ENCODE measurements around the gene GSC2. TPM values are rescaled to one million over a fixed set of nuclear protein-coding genes. Genes with fewer than 3 reads are reported as not detected.
"Not testable (repeated sequence)": the region's sequence is repeated elsewhere in the genome, so short reads cannot be mapped to it uniquely, and the experiment has no call there.

The GSC2 gene
- total RNA-seq, 1 experiment from 2014 or later = 0.44 TPM

DNA sequence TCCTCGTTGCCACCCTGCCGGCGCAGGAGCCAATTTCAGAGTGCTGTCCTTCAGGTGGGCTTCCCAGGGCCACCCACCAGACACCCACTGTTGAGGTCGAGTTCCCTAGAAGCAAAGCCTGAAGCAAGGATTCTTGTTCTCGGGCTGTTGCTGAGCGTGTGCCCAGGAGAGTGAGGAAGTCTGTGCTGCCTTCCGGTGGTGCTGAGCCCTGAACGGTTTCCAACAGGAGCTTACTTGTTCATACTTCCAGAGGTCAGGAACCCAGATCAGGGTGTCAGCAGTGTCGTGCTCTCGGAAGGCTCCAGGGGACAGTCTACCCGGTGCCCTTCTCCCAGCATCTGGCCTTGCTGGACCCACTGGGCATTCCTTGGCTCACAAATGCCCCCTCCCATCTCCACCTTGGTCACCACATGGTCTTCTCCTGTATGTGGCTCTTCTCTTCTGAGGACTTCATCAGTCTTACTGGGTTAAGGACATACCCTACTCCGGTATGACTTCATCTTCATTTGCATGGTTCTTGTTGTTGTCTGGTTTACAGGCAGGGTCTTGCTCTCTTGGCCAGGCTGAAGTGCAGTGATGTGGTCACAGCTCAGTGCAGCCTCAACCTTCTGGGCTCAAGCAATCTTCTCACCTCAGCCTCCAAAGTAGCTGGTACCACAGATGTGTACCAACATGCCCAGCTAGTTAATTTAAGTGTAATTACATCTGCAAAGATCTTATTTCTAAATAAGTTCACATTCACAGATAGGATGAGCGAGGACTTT is 17.2 kb upstream of the GSC2 start:
- in situ Hi-C loops (cut with HindIII; ENCODE audit: low sequenced_read_pairs) = no loop called here
- DNase-seq (ENCODE audit: low spot score) = no peak

DNA sequence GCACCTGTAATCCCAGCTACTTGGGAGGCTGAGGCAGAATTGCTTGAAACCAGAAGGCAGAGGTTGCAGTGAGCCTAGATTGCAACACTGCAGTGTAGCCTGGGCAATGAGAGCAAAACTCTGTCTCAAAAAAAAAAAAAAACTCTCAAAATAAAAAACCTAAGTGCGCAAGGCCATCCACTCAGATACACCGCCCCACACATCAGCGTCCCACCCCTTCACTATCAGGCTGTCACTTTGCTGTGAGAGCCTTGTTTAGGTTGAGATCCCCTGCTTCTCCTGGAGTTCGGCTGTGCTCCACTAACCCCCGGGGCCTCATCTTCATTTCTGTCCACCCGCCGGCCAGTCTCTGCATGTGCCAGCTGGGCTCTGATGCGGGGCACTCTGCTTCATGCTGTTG is 16.3 kb upstream of the GSC2 start:
- no peak for DNase-seq (ENCODE audit: low spot score)
- in situ Hi-C loops (cut with HindIII; ENCODE audit: low sequenced_read_pairs) = no loop called here

DNA sequence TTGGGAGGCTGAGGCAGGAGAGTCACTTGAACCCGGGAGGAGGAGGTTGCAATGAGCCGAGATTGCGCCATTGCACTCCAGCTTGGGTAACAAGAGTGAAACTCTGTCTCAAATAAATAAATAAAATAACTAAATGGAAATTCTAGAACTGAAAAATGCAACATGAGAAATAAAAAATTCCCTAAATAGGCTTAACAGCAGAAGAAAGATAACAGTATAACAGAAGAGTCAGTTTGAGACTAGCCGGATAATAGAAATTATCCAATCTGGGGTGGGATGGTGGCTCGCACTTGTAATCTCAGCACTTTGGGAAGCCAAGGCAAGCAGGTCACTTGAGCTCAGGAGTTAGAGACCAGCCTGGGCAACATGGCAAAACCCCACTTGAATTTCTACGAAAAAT is 14.3 kb upstream of the GSC2 start:
- no peak for DNase-seq (ENCODE audit: low spot score)
- in situ Hi-C loops (cut with HindIII; ENCODE audit: low sequenced_read_pairs) = no loop called here

DNA sequence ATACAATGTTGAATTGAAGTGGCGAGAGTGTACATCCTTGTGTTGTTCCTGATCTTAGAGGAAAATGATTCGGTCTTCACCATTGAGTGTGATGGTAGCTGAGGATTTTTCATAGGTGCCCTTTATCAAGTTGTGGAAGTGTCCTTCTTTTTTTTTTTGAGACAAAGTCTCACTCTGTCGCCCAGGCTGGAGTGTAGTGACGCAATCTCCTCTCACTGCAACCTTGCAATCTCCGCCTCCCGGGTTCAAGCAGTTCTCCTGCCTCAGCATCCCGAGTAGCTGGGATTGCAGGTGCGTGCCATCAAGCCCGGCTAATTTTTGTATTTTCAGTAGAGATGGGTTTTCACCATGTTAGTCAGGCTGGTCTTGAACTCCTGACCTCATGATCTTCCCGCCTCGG is 8.6 kb upstream of the GSC2 start:
- in situ Hi-C loops (cut with HindIII; ENCODE audit: low sequenced_read_pairs); DNase-seq (ENCODE audit: low spot score): not testable (repeated sequence)

DNA sequence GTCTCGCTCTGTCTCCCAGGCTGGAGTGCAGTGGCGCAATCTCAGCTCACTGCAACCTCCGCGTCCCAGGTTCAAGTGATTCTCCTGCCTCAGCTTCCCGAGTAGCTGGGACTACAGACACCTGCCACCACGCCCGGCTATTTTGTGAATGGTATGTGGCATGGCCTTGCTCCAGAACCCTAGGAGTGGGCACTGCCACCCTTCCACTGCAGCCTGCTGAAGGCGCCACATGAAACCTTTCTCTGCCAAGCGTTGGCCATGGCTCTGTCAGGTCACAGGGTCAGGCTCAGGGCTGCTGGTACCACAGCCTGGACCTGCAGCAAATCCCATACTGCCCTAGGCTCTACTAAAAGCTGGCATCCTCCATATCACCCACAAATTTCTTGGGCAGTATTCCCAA is 6.0 kb upstream of the GSC2 start:
- DNase-seq (ENCODE audit: low spot score); in situ Hi-C loops (cut with HindIII; ENCODE audit: low sequenced_read_pairs): not testable (repeated sequence)

DNA sequence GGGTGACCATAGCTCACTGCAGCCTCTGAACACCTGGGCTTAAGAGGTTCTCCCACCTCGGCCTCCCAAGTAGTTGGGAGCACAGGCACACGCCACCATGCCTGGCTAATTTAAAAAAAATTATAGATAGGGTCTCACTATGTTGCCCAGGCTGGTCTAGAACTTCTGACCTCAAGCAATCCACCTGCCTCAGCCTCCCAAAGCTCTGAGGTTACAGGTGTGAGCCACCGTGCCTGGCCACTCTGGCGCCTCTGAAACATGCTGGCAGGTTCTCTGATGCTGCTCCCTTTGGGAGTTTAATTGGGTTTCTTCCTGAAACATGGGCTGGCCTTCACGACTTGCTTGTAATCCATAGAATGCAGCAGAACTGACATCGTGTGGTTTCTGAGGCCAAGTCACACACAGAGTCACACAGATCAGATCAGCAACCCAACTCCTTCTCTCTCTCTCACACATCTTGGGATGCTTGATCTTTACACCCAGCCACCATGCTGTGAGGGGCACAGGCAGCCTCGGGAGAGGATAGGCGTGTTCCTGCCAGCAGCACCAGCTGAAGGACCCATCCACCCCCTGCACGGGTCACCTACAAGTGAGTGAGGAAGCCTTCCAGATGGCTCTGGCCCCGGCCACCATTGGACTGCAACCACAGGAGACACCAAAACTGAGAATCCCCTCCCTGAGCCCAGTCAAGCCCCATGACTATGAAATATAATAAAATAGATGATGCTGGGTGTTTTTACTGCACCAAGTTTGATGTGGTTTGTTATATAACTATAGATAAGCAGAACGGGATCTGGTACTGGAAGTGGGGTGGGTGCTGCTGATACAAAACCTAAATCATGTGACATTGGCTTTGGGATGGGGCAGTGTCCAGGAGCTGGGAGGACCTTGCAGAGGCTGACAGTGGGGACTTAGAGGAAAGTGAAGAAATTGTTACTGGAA is 3.1 kb upstream of the GSC2 start:
- in situ Hi-C loops (cut with HindIII; ENCODE audit: low sequenced_read_pairs) = no loop called here
- DNase-seq (ENCODE audit: low spot score) = no peak

DNA sequence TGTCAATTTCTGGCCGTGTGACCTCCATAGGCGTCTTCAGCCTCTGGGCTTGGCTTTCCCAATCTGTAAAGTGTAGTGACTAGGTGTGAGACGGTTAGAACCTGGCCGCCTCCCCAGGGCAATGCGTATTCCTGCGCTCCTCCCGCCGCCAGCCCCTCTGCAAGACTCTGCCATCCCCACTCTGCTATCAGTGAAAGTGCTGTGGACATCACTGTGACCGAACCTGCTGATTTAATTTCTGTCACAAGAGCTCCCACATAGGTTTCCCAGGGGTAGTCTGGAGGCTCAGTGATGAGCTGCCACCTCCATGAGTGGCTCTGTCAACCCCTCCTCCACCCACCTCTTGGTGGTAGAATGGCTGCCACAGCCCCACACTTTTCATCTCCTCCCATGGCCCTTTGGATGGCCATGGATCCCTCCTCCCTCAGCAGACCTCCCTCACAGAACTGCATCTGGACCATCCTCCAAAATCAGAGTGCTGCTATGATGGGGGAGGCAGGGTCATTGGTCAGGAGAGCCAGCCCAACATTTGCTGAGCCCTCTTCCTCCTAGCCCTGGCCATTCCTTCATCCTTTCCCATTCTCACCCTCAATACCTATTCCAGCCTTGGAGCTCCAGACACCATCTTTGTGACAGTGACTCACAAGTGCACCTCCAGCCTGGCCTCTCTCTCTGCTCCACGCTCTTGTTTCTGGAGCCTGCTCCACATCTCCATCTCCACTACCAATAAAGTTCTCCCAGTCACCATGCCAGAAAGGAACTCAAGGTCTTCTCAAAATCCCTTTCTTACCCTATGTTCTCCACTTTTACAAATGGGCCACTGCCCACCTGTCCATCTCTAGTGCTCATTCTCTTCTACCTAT is 1.5 kb upstream of the GSC2 start:
- in situ Hi-C loops (cut with HindIII; ENCODE audit: low sequenced_read_pairs) = no loop called here
- DNase-seq (ENCODE audit: low spot score) = no peak

DNA sequence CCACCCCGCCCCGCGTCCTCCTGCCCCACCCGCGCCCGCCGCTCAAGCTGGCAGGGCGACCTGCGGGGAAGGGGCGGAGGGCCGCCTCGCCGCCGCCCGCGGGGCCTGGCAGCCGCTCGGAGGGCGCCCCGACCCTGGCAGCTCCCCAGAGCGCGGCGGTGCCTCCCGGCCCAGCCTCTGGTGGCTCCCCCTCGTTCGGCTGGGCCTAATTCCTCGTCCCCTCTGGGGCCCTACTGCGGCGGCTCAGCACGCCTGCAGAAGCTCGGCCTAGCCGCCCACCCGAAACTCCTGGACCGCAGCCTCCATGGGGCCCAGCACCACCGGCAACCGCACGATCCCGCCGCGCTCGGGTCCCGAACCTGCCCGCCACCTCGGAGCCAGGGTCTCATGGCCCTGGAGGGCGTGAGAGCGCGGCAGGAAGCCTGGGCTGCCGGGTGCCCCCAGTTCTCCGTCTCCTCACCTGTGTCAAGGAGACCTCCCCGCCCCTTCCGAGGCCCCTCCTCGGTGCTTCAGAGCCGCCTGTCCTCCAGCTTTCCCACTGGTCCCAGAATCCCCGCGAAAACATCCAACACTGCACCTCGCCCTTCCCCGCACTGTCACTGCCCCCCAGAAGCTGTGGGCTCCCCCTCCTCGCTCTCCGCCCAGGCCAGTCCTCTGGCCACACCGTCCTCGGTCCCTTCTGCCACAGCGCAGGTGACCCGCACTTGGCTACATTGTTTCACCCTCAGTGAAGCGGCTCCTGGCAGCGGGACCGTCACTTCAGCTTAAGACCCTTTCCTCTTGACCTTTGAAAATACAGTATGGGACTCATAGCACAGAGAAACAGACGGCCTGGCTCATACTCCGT is 613 bp upstream of the GSC2 start:
- no peak for DNase-seq (ENCODE audit: low spot score)
- in situ Hi-C loops (cut with HindIII; ENCODE audit: low sequenced_read_pairs) = no loop called here

DNA sequence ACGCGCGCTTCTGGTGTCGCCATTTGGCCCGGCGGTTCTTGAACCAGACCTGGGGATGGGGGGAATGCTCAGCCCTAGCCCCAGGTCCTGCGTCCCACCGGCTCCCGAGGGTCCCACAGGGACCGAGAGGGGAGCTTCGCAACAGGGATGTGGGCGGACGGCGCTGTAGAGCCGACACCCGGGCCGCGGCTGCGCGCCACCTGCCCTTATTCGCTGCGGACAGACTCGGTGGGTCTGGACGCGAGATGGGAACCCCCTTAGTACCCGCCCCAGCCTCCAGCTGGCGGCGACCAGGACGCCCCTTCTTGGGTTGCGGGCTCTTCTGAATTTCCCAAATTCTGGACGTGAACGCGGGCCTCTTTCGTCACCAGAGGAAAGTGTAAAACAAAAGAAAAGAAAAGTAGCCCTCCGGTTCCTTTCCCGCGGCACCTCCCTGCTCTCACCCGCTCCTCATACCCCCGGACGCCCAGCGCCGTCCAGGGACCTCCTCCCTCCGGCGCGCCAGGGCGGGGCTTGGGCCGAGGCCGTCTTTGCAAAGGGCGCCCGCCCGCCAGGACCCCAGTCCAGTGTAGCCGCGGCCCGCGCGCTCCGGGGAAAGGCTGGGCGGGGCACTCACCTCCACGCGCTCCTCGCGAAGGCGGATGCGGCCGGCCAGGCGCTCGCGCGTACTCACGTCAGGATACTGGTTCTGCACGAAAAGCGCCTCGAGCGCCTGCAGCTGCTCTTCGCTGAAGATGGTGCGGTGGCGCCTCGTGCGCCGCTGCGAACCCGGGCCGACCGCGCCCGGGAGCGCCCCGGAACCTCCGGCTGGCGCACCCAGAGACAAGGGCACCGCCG is 827 bp downstream of the GSC2 start:
- in situ Hi-C loops (cut with HindIII; ENCODE audit: low sequenced_read_pairs) = no loop called here
- DNase-seq (ENCODE audit: low spot score) = no peak

DNA sequence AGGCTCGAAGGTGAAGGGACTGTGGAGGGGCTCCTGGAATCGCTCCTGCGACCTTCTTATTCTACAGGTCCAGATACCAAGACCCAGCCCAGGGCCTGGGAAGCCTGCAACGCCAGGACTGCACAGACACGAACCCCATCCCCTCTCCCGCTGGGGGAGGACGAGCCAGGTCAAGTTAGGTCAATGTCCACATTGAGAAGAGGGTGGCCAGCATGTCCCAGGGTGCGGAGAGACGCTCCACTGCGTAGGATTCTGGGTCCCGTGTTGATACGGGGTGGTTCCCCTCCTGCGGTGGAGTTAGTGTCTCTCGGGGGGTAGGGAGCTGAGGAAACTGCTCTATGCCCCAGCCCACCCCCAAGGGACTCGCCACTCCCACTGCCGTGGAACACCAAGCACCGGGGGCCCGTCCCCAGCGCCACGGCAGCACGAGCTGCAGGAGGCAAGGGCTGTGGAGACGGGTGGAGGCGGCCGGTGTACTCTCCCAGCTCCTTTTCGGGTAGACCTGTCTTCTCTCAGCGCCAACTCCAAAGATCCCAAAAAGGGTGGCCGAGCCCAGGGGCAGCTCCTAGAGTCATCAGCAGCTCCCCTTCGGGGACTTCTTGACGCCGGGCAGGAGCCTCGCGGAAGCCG is 1.6 kb downstream of the GSC2 start:
- in situ Hi-C loops (cut with HindIII; ENCODE audit: low sequenced_read_pairs) = no loop called here
- no peak for DNase-seq (ENCODE audit: low spot score)

DNA sequence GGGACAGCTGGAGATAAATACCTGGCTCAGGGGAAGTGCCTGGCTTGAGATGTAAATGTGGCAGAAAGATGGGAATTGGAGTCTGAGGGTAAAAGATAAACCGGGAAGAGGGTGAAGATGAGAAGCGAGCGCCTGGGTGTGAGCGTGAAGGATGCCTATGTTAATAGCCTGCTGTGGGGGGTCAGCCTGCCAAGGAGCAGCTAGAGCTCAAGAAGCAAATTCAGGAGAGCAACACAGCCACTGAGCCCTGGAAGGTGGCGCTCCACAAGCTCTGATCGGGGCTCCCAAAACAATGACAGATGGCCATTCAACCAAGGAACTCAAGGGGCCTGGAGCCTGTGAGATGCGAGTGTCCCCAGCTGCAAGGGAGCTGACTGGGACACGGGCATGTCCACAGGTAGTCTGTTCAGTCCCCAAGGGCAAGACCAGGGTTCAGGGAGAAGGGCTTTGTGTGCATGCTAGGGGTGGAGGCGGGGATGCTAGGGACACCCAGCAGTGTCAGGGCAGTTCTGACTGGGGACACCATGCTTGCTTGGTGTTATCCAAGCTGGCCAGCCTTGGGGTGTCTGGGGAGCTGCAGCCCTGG is 2.8 kb downstream of the GSC2 start:
- DNase-seq (ENCODE audit: low spot score) = no peak
- in situ Hi-C loops (cut with HindIII; ENCODE audit: low sequenced_read_pairs) = no loop called here

DNA sequence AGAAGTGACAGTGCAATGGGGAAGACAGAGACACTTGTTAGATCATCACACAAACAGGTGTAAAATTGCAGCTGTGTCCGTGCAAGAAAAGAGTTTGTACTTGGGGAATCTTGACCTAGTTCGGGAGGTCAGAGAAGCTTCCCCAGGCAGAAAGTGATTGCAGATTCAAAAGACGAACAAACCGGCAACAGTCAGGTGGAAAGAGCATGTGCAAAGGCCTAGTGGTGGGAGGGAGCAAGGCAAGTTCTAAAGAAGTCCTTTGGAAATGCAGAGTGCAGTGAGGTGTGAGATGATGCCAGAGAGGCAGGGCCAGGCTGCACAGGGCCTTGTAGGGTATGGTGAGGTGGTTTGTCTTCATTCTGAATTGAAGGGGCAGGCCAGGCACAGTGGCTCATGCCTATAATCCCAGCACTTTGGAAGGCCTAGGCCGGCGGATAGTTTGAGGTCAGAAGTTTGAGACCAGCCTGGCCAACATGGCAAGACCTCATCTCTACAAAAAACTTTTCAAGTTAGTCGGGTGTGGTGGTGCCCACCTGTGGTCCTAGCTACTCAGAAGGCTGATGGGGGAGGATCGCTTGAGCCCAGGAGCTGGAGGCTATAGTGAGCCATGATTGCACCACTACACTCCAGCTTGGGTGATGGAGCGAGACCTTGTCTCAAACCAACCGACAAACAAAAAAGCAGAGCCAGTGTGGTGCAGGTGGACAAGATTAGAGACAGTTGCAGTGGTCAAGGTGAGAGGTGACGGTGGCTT is 3.7 kb downstream of the GSC2 start:
- in situ Hi-C loops (cut with HindIII; ENCODE audit: low sequenced_read_pairs) = no loop called here
- DNase-seq (ENCODE audit: low spot score) = no peak

DNA sequence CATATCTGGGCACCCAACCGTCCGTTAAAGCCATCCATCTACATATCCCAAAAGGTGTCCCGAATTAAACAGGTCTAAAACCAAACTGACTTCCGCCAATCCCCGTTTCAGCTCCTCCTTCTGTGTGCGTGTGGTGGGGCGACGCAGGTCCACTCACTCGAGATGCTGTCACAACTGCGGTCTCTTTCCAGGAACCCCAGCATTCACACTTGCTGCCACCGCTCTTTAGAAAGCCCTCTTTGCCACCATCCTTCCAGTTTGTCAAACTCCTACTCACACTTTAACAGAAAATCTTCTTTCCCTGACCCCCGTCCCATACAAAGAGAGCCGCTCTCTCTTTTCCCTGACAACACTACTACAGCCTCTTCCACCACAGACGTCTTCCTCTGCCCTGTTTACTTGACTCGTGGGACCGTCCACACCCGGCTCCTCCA is 6.1 kb downstream of the GSC2 start:
- in situ Hi-C loops (cut with HindIII; ENCODE audit: low sequenced_read_pairs) = no loop called here
- DNase-seq (ENCODE audit: low spot score) = peak; percentile 10

DNA sequence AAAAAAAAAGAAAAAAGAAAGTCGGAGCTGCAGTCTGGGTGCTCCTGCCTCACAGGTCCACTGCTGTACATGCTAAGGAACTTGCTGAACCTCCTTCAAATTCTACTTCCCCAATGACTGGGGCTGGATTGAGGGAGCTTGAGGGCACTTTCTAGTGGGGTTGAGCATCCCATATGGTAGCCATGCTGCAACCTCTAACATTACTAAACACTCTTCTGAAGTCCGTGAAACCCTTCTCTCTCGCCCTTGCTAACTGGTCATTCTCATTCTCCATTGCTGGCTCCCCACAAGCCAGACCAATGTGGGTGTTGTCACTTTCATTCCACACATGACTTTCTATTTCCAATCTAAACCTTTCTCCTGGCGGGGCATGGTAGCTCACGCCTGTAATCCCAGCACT is 6.9 kb downstream of the GSC2 start:
- in situ Hi-C loops (cut with HindIII; ENCODE audit: low sequenced_read_pairs) = no loop called here
- no peak for DNase-seq (ENCODE audit: low spot score)

DNA sequence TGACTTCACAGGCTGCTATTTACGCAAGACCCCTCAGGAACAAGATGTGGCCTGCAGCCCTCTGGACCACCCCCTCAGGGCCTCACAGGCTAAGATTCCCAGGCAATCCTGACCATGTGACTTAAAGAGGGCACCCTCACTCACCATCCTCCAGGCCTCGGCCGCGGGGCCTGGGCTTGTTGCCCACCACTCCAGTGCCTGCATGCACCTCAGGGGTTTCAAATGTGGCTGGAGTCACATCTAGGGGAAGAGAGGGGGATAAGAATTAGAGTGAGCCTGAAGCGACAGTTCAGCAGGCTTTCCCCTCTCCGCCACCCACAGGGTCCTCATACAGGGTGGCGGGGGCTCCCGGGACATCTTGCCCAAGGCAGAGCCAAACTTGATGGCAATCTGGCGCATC is 7.7 kb downstream of the GSC2 start:
- DNase-seq (ENCODE audit: low spot score) = no peak
- in situ Hi-C loops (cut with HindIII; ENCODE audit: low sequenced_read_pairs) = no loop called here

DNA sequence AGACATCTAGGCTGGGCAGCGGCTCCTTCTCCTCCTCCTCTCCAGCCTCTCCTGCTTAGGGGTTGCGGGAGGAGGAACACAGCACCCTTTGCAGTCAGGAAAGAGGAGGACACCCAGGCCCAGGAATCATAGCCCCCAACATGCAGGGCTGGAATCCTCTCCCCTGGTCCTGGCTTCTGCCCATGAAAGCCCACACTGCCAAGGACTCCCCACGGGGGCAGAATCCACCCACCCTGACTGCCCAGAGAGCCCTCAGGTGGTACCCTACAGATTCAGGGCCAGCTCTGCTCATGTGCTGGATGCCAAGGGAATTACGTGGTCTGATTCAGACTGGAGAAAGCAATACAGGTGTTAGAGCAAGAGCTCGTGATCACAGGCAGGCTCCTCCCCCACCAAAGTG is 10.1 kb downstream of the GSC2 start:
- in situ Hi-C loops (cut with HindIII; ENCODE audit: low sequenced_read_pairs) = no loop called here
- DNase-seq (ENCODE audit: low spot score) = no peak

DNA sequence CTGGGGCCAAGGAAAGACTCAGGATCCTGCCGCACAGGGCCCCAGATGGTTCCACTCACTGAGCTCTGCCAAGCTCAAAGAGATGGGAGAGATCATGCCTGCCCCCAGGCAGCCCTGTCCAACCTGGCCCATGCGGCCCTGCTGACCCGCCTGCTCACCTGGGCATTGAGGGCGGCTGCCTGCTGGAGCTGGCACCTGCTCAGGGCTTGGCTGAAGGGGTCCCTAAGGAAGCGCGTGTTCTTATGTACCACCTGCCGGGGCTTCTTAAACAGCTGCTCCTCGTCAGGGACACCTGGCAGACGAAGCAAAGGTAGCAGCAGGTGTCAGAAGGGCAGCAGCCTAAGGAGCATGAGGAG is 11.1 kb downstream of the GSC2 start:
- in situ Hi-C loops (cut with HindIII; ENCODE audit: low sequenced_read_pairs) = no loop called here
- DNase-seq (ENCODE audit: low spot score) = no peak

All from G401 (cell line).